ENCODE data around the gene FAM20C.
"Not testable (repeated sequence)": the region's sequence is repeated elsewhere in the genome, so short reads cannot be mapped to it uniquely, and the experiment has no call there.

Gene FAM20C

DNA sequence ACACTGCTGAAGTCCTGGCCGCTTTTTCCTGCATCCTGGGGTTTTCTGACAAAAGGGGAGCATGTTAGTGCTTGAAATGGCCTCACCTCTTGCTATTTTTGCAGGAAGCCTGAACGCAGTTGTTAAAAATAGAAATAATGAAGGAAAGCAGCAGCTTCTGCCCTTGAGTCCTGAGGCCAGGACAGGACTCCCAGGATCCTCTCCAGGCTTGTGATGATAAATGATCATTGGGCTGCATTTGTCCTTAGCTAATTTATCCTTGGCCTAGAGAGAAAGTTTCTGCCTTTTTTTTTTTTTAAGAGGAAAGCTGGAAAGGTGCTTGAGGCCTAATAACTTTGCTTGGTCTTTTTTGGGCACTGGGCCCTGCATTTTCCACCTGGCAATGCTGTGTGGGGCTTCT lies 17.7 kb upstream of the FAM20C start:
- no peak for DNase-seq (ENCODE audit: low spot score)

DNA sequence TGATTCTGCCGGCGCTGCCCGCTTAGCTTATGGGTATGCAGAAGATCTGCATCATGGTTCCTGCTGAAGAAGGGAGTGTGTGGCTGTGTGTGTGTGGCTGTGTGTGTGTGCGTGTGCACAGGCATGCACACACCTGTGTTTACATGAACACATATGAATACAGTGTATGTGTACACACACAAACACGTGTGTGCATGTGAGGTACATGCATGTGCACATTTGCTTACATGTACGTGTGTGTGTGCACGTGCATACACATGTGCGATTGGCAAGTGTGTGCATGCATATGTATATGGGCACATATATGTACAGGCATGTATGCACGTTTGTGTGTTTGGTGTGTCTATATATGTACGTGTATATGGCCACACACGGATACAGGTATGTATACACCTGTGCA lies 16.4 kb upstream of the FAM20C start:
- no peak for DNase-seq (ENCODE audit: low spot score)

DNA sequence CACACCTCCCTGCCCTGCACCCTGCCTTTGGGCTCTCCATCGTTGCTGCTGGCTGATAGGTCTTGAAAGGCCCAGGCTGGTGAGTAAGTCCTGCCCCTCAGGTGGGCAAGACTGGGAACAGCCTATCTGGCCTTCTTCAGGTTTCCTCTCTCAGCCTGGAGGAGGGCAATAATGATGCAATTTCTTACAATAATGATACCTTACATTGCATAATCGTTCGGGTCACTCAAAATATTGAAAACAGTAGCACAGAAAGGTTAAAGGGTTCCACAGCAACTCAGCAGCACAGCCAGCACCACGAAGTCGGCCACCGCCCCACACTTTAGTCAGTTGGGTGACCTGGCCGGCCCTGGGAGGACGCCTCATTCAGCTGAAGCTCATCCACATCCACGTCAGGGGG lies 16.0 kb upstream of the FAM20C start:
- no peak for DNase-seq (ENCODE audit: low spot score)

DNA sequence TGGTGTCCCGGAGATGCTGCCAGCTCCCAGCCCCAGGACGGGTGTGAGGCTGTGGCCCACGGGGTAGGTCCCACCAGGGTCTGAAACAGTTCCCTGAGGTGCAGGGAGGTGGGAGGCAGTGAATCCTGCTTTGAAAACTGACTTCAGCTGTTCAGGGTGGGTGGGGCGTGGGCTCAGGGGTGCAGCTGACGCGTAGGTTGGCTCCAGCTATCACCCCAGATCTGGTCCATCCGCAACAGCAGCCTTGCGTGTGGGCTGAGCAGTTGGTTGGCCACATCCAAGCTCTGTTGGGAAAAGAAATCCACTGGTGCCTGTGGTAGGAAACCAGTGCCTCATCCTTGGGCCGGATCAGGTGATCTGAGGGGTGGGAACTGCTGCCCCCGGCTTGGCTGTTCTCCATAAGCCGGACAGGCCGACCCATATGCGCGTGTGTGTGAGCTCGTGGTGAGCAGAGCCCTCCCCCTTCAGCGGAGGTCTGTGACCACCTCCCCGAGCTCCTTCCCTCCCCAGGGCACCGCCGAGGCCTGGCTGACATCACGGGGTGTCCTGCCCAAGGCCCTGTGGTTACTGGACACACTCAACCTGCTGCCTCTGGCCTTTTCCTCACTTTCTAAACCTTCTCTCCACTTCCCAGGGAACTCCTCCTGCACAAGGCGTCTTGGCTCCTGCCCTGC lies 15.4 kb upstream of the FAM20C start:
- DNase-seq (ENCODE audit: low spot score): no peak

DNA sequence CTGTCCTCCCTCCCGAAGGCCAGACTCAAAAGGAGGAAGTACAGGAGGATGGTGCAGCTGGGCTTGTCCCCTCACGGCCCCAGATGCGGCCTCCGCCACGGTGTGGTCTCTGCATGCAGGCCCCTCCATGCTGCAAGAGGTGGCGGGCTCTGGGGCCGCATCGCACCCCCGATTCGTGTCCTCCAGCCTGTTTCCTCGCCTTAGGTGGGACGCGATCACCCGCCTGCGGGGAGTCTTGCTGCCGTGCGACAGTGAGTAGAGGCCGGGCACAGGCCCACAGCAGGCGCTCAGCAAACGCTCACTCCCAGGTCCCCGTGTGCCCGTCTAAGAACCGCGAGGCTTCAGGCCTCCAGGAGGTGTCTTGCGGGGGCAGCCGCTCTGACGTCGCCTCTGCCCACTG lies 13.9 kb upstream of the FAM20C start:
- DNase-seq (ENCODE audit: low spot score): no peak

GRCh38 chr7:179209-179681 lies 13.1 kb upstream of the FAM20C start:
- no peak for DNase-seq (ENCODE audit: low spot score)

GRCh38 chr7:179948-180694 lies 12.2 kb upstream of the FAM20C start:
- DNase-seq (ENCODE audit: low spot score): no peak

GRCh38 chr7:181738-182137 lies 10.6 kb upstream of the FAM20C start:
- DNase-seq (ENCODE audit: low spot score): no peak

DNA sequence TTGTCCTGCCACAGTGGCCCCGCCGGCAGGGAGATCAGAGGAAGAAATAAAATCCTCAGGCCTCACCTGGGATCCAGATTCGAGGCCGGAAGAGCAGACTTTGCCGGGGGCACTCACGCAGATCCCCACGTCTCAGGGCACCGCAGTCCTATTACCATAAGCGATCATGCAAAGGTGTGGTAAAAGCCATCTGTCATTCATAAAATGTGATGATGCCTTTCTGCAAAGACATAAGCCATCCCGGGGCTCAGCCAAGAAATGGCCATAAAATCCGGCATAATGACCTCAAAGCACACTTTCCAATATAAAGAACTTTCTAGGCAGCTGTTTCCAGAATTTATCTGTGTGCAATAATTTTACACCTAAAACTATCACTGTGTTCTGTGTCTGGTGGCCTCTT lies 9.9 kb upstream of the FAM20C start:
- not testable (repeated sequence) for DNase-seq (ENCODE audit: low spot score)

- DNase-seq (ENCODE audit: low spot score): no peak
Observed at GRCh38 chr7:183496-184292, 8.7 kb upstream of the FAM20C start.

DNA sequence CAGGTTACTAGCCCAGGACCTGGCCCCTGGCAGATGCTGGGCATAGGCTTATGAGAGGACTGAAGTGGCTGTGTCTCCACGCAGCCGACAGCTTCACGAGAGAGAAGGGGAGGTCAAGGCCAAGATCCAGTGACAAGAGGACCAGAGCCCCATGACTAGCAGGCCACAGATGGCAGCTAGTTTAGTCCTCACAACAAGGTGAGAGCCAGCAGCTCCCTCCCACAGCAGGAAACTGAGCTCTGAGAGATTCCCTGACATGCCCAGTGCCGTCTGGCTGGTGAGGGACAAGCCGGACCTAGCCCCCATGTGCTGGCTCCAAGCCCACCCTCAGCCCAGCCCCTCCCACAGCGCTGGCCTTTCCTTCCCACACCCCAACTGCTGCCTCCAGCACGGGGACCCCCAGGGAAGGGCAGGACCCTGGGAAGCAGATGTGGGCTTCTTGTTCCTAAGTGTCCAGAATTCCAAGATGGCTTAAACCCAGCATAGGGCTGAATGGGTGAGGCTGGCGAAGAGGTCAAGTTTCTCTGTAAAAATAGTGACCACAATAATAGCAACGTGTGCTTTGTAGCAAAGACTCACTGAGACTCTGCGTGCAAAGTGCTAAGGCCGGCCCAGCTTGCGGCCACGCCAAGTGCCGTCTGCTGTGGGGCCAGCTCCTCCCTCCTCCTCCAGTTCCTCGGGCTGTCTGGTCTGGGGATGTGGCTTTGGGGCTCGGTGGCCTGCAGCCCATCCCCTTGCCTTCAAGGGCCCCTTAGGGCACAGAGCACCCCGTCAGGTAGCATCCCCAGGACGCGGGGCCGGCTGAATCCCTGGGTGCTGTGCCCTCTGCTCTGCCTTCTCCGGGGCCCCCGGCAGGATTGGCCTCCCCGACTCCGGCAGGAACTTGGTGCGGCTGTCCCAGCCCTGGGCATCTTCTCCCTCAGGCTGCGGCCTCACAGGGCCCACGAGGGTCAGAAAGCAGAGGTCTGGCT lies 7.8 kb upstream of the FAM20C start:
- no peak for DNase-seq (ENCODE audit: low spot score)

GRCh38 chr7:186516-187113 lies 5.8 kb upstream of the FAM20C start:
- no peak for DNase-seq (ENCODE audit: low spot score)

DNA sequence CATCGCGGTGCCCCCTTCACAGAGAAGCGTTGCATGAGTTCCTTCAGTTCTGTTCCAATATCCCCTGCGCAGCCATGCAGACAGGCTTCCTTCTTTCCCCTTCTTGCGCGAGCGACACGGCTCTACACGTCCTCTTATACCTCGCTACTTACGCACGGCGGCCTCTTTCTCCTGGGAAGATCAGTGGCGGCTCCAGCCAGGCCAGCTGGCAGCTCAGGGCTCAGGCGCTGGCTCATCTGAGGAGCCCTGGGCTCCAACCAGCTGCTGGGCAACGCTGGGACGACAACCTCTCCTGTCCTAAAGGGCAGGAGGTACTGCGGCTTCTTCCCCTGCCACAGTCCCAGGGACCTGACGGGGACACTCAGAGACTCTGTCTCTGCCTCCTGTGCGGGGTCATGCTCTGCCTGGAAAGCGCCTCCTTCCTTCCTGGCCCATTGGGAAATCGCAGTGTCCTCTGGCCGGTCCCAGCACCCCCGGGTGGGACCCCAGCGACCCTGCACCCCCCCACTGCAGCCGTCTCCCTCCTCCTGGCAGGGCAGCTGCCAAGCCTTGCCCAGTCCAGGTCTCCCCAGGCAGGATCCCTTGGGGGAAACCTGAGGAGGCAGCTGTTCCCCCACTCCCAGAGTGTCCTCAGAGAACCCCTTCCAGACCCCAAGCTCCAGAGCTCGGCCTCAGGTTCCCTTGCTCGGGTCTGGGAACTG lies 5.0 kb upstream of the FAM20C start:
- no peak for DNase-seq (ENCODE audit: low spot score)

- no peak for DNase-seq (ENCODE audit: low spot score)
Observed at GRCh38 chr7:188174-188573, 4.2 kb upstream of the FAM20C start.

DNA sequence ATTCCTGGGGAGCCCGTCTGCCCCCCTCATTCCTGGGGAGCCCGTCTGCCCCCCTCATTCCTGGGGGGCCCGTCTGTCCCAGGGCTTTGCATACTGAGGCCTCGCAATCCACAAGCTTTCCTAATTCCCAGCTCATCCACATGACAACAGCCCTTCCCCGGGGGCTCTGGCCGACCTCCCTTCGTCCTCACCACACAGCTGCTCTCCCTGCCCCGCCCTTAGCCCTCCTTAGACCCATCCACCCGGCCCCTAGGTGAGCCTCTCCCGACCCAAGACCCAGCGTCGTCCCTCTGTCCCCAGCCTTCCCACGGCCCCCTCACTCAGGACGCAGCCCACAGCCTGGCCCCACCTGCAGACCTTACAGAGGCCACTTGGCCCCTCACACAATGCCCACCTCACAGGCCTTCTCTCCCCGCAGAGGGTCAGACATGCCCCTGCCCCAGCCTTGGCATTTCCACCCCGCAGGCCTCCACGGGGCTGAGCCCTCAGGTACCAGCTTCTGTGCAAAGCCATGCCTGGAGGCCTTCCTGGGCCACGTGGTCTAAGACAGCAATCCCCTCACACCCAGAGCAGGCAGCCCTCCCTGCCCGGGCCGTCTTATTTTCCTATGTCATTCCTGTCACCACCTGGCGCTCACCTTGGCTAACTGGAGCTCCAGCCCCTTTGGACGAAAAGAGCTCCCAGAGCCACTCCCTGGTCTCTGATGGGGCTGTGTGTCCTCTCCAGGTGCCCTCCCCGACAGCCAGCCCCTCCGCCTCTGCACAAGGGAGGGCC lies 3.5 kb upstream of the FAM20C start:
- no peak for DNase-seq (ENCODE audit: low spot score)

GRCh38 chr7:189719-190118 lies 2.7 kb upstream of the FAM20C start:
- DNase-seq (ENCODE audit: low spot score): no peak

GRCh38 chr7:190196-190595 lies 2.2 kb upstream of the FAM20C start:
- DNase-seq (ENCODE audit: low spot score): no peak

DNA sequence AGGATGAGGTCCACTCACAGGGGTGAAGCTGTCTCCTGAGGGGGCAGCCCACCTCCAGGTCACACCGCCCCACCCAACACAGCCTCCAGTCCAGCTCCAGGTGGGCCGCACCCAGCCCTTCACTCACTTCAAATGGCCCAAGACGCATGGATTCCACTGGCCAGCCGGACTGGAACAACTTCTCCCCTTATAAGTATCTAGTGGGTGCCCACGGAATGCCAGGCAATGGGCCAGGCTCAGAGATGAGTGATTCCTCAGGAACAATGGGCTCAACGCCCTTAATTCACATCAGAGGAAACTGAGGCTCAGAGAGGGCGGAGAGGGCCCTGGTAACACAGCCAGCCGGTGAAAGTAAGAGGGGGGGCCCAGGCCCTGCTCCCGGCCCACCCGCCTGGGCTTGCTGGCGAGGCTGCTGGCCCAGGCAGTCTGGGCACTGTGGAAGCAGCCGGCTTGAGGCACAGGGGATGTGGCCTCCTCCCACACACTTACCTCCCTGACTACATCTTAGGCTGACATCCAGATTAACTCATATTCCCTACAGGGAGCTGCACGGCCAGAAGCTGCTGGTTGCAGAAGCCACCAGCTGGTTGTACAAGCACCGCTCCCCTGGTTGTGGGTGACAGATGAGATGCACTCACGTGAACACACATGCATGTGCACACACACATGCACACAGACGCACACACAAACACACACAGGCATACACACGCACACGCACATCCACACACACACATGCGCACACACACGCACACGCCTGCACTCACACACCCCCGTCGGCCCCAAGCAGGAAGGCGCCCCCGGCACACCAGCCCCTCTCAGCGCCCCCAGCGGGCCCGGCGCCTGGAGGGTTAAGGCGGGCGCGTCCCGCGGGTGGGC lies 1.0 kb upstream of the FAM20C start:
- DNase-seq (ENCODE audit: low spot score): no peak
